ENCODE measurements around the gene HMCES. TPM values are rescaled to one million over a fixed set of nuclear protein-coding genes. Genes with fewer than 3 reads are reported as not detected.

Gene HMCES
- total RNA-seq, 1 experiment from 2014 or later = 83.6 TPM

DNA sequence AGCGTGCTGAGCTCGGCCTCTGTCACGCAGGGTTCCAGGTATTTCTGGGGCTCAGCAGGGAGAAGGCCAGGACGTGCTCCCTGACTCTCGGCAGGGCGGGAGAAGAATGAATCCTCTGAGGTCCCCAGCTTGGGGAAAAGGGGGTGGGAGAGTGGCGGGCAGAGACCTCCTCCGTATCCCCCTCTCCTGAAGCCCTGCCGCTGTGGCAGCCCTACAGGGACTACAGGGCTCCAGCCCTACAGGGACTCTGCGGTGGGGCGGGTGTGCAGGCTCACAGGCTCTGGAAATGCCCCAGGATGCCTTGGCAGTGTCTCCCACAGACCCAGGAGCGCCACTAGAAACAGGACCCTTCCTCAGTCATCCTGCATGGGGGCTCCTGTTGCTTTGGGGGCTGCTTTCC is 46.2 kb downstream of the HMCES start:
- Mint-ChIP-seq H3K9me3 (ENCODE audit: low read depth, unreplicated experiment) (no peaks in the 10 kb centered on the region), H3K27ac (ENCODE audit: unreplicated experiment) (no peak overlapping the region), H3K4me3 (ENCODE audit: low read depth, unreplicated experiment) (no peak overlapping the region), H3K36me3 (ENCODE audit: insufficient read depth, unreplicated experiment) (no peaks in the 10 kb centered on the region), H3K27me3 (ENCODE audit: unreplicated experiment) (peaks cover 7% of the 10 kb centered on the region), H3K4me1 (ENCODE audit: low read depth, unreplicated experiment) (no peaks in the 10 kb centered on the region)
- no TSS peak for BruUV-seq (replicated peaks)
- intact Hi-C loops (cut with micrococcal nuclease; ENCODE audit: unreplicated experiment) = no loop called here
- CTCF ChIA-PET = no interaction called here
- DNase-seq = no peak
- TF ChIP-seq, protein P1, sequence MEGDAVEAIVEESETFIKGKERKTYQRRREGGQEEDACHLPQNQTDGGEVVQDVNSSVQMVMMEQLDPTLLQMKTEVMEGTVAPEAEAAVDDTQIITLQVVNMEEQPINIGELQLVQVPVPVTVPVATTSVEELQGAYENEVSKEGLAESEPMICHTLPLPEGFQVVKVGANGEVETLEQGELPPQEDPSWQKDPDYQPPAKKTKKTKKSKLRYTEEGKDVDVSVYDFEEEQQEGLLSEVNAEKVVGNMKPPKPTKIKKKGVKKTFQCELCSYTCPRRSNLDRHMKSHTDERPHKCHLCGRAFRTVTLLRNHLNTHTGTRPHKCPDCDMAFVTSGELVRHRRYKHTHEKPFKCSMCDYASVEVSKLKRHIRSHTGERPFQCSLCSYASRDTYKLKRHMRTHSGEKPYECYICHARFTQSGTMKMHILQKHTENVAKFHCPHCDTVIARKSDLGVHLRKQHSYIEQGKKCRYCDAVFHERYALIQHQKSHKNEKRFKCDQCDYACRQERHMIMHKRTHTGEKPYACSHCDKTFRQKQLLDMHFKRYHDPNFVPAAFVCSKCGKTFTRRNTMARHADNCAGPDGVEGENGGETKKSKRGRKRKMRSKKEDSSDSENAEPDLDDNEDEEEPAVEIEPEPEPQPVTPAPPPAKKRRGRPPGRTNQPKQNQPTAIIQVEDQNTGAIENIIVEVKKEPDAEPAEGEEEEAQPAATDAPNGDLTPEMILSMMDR (IDR thresholded peaks at IDR 0.05; ENCODE audit: unreplicated experiment) = no peak

DNA sequence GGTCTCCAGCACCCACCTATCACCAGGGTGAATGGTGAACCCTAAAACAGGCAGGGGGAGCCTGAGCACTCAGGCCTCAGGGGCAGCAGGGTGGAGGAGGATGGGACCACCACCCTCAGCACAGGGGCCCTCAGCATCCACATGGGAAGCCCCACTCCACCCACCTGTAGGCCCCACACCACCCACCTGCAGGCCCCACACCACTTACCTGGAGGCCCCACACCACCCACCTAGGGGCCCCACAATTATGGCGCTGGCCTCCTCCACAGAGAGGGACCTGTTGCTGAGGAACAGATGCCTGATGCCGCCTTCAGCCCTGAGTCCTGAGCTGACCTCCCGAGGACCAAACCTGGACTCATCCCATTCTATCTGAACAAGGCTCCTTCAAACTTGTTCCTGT is 46.7 kb downstream of the HMCES start:
- Mint-ChIP-seq H3K9me3 (ENCODE audit: low read depth, unreplicated experiment) (no peaks in the 10 kb centered on the region), H3K4me1 (ENCODE audit: low read depth, unreplicated experiment) (no peaks in the 10 kb centered on the region), H3K4me3 (ENCODE audit: low read depth, unreplicated experiment) (no peak overlapping the region), H3K27me3 (ENCODE audit: unreplicated experiment) (peaks cover 13% of the 10 kb centered on the region), H3K36me3 (ENCODE audit: insufficient read depth, unreplicated experiment) (no peaks in the 10 kb centered on the region), H3K27ac (ENCODE audit: unreplicated experiment) (no peak overlapping the region)
- TF ChIP-seq, protein P1 (IDR thresholded peaks at IDR 0.05; ENCODE audit: unreplicated experiment) = no peak
- no TSS peak for BruUV-seq (replicated peaks)
- CTCF ChIA-PET = no interaction called here
- no peak for DNase-seq
- intact Hi-C loops (cut with micrococcal nuclease; ENCODE audit: unreplicated experiment) = no loop called here

DNA sequence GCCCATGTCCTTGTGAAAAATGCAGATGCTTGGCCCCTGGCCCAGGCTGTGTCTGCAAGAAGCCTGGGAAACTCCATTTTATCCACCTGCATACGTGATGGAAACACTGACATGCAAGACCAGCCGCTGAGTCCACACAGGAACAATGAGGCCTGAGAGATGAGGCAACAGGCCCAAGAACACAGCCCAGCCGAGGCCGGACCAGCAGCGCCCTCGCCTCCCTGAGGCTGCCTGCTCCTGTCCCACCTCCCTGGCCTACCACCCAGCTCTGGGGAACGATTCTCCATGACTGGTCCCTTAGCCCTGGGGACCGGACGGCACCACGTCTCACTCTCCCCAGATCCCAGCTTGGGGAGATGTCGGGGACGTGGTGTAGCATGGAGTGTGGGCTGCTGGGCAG is 47.5 kb downstream of the HMCES start:
- Mint-ChIP-seq H3K27ac (ENCODE audit: unreplicated experiment) (no peak overlapping the region), H3K36me3 (ENCODE audit: insufficient read depth, unreplicated experiment) (no peaks in the 10 kb centered on the region), H3K4me3 (ENCODE audit: low read depth, unreplicated experiment) (no peak overlapping the region), H3K9me3 (ENCODE audit: low read depth, unreplicated experiment) (no peaks in the 10 kb centered on the region), H3K4me1 (ENCODE audit: low read depth, unreplicated experiment) (no peaks in the 10 kb centered on the region), H3K27me3 (ENCODE audit: unreplicated experiment) (peaks cover 20% of the 10 kb centered on the region)
- no TSS peak for BruUV-seq (replicated peaks)
- CTCF ChIA-PET = no interaction called here
- no peak for DNase-seq
- intact Hi-C loops (cut with micrococcal nuclease; ENCODE audit: unreplicated experiment) = no loop called here
- TF ChIP-seq, protein P1 (IDR thresholded peaks at IDR 0.05; ENCODE audit: unreplicated experiment) = no peak

DNA sequence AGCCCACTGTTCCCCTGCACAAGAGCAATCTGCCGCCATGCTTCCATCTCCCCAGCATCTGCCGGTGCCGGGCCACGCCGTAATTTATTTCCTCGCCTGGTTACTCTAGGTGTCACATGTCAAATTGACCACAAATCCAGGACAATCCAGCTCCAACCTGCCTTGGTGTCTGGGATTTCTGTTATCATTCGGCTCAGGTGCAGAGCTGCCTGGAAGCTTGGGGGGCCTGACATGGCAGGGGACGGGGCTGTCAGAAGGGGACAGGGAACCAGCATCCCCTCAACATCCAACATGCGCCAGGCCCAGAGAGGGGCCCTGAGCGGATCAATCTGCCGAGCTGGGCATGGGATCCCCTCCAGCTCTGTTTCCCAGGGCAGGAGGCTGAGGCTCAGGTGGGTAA is 47.9 kb downstream of the HMCES start:
- no peaks in the 10 kb centered on the region for H3K36me3 Mint-ChIP-seq (ENCODE audit: insufficient read depth, unreplicated experiment)
- intact Hi-C loops (cut with micrococcal nuclease; ENCODE audit: unreplicated experiment) = no loop called here
- TF ChIP-seq, protein P1 (IDR thresholded peaks at IDR 0.05; ENCODE audit: unreplicated experiment) = no peak
- no TSS peak for BruUV-seq (replicated peaks)
- no peak overlapping the region for H3K4me3 Mint-ChIP-seq (ENCODE audit: low read depth, unreplicated experiment)
- DNase-seq = no peak
- H3K4me1 Mint-ChIP-seq (ENCODE audit: low read depth, unreplicated experiment) = no peaks in the 10 kb centered on the region
- peaks cover 25% of the 10 kb centered on the region for H3K27me3 Mint-ChIP-seq (ENCODE audit: unreplicated experiment)
- CTCF ChIA-PET = no interaction called here
- no peak overlapping the region for H3K27ac Mint-ChIP-seq (ENCODE audit: unreplicated experiment)
- no peaks in the 10 kb centered on the region for H3K9me3 Mint-ChIP-seq (ENCODE audit: low read depth, unreplicated experiment)
